Measurements from ENCODE around the gene PIP4K2A.

DNA sequence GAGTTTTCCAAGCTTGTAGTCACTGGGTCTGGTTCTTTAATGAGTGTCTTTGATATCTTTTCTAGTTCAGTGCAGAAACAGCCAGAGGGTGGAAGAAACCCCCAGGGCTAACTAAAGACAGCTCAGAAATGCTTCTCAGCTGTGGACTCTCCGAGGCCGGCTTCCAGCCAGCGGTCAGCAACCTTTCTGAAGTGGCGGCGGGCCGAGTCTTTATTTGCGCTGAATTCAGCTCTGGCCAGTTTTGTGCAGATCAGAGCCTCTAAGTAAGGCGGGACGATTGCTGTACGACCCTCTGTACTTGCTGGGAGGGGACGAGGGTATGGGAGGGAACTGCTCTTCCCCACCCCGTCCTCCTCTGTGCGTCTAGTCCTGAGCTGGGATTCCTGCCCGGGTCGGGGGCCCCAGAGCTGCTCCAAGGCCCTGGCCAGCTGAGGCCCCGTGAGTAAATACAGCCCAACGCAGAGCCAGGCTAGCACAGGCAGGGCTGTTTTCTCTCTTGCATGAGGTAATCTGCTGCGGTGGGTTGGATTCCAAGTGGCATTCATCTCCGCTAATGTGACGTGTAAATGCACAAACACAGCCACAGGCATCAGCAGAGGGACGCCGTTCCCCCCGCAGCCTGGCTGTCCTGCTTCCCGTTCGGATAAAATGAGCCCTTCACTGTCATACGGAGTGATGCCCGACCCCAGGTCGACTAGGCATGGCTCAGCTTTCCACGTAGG, 159.8 kb downstream of the PIP4K2A start:
- TF ChIP-seq EZH2 (IDR thresholded peaks at IDR 0.05; ENCODE audit: borderline replicate concordance) (no peak), EZH2phosphoT487 (IDR thresholded peaks at IDR 0.05; ENCODE audit: low read depth, severe bottlenecking, unreplicated experiment) (no peak)
- TF ChIP-seq, protein P1, sequence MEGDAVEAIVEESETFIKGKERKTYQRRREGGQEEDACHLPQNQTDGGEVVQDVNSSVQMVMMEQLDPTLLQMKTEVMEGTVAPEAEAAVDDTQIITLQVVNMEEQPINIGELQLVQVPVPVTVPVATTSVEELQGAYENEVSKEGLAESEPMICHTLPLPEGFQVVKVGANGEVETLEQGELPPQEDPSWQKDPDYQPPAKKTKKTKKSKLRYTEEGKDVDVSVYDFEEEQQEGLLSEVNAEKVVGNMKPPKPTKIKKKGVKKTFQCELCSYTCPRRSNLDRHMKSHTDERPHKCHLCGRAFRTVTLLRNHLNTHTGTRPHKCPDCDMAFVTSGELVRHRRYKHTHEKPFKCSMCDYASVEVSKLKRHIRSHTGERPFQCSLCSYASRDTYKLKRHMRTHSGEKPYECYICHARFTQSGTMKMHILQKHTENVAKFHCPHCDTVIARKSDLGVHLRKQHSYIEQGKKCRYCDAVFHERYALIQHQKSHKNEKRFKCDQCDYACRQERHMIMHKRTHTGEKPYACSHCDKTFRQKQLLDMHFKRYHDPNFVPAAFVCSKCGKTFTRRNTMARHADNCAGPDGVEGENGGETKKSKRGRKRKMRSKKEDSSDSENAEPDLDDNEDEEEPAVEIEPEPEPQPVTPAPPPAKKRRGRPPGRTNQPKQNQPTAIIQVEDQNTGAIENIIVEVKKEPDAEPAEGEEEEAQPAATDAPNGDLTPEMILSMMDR (IDR thresholded peaks at IDR 0.05; ENCODE audit: poor library complexity): no peak
